HCT116 (cell line): ENCODE results near the gene LORICRIN.

Experiments
- EZH2 ChIP-seq: fragments of 200-600 bp; sonication (generic); IDR thresholded peaks from 2 replicates; pipeline ENCODE4 v1.6.1; 2017; ENCODE audit warnings: antibody characterized with exemption, mixed run types
- POLR2AphosphoS5 ChIP-seq: IDR thresholded peaks from 2 replicates; pipeline ENCODE4 v1.6.1; 2011; ENCODE audit warnings: mild to moderate bottlenecking, low read depth, low read length, moderate library complexity
- TF ChIP-seq, protein P1 (sequence below): IDR thresholded peaks from 2 replicates; pipeline ENCODE4 v1.6.1; 2011; ENCODE audit warnings: mild to moderate bottlenecking, low read length, moderate library complexity; ENCODE audit not compliant: insufficient replicate concordance; ENCODE audit errors: extremely low read depth

DNA sequence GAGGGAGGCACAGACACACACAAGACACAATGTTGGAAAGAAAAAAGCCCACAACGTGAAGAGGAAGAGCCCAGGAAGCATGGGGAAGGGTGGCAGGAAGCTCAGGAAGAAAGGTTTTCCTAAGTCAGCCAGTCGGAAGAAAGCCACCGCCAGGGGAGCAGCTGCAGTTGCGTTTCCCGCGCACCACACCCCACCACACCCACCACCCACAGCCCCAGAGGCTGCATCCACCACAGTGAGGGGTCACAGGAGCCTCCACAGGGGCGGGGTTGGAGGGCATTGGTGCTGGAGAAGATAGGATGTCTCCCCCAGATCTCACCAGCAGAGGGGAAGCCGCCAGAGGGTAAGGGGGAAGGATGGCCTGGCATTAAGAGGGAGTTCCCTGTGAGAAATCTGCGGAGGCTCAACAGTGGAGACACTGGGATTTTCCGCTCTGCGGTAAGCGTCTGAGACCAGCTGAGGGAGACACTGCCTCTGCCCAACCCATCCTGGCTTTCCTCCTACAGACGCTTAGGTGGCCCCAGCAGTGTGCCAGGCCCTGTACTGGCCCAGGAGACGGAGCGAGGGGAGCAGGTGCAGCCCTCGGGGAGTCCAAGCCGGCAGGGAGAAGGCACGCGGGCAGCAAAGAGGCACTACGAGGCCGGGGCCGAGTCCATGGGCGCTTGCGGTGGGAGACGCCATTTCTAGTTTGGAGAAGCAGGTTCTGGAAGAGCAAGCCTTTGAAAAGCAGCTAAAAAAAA is 33.4 kb downstream of the LORICRIN start:
- TF ChIP-seq EZH2 (no peak), POLR2AphosphoS5 (no peak)
- TF ChIP-seq, protein P1, sequence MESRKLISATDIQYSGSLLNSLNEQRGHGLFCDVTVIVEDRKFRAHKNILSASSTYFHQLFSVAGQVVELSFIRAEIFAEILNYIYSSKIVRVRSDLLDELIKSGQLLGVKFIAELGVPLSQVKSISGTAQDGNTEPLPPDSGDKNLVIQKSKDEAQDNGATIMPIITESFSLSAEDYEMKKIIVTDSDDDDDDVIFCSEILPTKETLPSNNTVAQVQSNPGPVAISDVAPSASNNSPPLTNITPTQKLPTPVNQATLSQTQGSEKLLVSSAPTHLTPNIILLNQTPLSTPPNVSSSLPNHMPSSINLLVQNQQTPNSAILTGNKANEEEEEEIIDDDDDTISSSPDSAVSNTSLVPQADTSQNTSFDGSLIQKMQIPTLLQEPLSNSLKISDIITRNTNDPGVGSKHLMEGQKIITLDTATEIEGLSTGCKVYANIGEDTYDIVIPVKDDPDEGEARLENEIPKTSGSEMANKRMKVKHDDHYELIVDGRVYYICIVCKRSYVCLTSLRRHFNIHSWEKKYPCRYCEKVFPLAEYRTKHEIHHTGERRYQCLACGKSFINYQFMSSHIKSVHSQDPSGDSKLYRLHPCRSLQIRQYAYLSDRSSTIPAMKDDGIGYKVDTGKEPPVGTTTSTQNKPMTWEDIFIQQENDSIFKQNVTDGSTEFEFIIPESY = no peak
